ENCODE results near the gene ZNF892. TPM values are rescaled to one million over a fixed set of nuclear protein-coding genes. Genes with fewer than 3 reads are reported as not detected.
"Not testable (repeated sequence)": the region's sequence is repeated elsewhere in the genome, so short reads cannot be mapped to it uniquely, and the experiment has no call there.

ZNF892 gene
- total RNA-seq, 1 donor = 4.9 TPM

GRCh38 chr2:95192956-95193355 lies 14.4 kb upstream of the ZNF892 start:
- TF ChIP-seq, protein P1, sequence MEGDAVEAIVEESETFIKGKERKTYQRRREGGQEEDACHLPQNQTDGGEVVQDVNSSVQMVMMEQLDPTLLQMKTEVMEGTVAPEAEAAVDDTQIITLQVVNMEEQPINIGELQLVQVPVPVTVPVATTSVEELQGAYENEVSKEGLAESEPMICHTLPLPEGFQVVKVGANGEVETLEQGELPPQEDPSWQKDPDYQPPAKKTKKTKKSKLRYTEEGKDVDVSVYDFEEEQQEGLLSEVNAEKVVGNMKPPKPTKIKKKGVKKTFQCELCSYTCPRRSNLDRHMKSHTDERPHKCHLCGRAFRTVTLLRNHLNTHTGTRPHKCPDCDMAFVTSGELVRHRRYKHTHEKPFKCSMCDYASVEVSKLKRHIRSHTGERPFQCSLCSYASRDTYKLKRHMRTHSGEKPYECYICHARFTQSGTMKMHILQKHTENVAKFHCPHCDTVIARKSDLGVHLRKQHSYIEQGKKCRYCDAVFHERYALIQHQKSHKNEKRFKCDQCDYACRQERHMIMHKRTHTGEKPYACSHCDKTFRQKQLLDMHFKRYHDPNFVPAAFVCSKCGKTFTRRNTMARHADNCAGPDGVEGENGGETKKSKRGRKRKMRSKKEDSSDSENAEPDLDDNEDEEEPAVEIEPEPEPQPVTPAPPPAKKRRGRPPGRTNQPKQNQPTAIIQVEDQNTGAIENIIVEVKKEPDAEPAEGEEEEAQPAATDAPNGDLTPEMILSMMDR (IDR thresholded peaks at IDR 0.05; ENCODE audit: insufficient read depth, low read length) = peak; percentile 59
- DNase-seq (ENCODE audit: low read depth); H3K4me3 ChIP-seq (ENCODE audit: low read depth, low read length): not testable (repeated sequence)

DNA sequence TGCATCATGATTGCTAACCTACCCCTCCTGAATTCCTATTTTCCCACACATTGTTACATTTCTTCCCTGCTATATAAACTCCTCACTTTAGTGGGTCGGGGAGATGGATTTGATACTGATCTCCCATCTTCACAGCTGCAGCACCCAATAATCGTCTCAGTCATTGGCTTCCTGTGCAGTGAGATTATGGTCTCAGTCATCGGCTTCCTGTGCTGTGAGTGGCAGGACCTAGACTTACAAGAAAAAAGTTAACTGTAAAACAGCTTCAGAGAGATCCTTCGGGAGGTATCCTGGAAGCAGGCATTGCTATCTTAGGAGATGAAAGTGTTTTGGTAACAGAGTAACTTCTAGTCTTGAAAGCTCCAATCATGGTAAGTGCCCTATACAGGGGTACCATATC lies 3.4 kb upstream of the ZNF892 start:
- no peak overlapping the region for H3K4me3 ChIP-seq (ENCODE audit: low read depth, low read length)
- TF ChIP-seq, protein P1 (IDR thresholded peaks at IDR 0.05; ENCODE audit: insufficient read depth, low read length) = no peak
- no peak for DNase-seq (ENCODE audit: low read depth)

- H3K4me3 ChIP-seq (ENCODE audit: low read depth, low read length) = no peak overlapping the region
- TF ChIP-seq, protein P1 (IDR thresholded peaks at IDR 0.05; ENCODE audit: insufficient read depth, low read length) = no peak
- DNase-seq (ENCODE audit: low read depth) = no peak
These were observed 2.9 kb upstream of the ZNF892 start for GRCh38 chr2:95204396-95204795.

DNA sequence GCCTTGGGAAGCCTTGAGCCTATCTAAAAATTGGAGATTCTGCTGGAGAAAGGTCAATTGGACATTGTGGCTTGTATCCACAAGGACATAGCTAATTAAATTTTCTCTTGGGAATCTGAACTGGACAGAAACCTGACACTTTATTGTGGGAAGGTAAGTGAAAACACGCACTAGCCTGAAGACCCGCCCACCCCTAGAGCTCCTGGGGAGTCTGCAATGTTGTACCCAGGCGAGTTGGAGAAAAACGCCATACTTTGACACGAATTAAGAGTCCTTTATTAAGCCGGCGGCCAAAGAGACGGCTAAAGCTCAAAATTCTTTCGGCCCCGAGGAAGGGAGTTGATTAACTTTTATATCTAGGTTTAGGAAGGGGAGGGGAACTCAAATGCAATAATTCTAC lies 1.2 kb upstream of the ZNF892 start:
- TF ChIP-seq, protein P1 (IDR thresholded peaks at IDR 0.05; ENCODE audit: insufficient read depth, low read length) = no peak
- H3K4me3 ChIP-seq (ENCODE audit: low read depth, low read length) = no peak overlapping the region
- DNase-seq (ENCODE audit: low read depth) = no peak

- DNase-seq (ENCODE audit: low read depth) = peak; percentile 17
- TF ChIP-seq, protein P1 (IDR thresholded peaks at IDR 0.05; ENCODE audit: insufficient read depth, low read length) = no peak
- H3K4me3 ChIP-seq (ENCODE audit: low read depth, low read length) = peak overlapping the region; percentile 78
These were observed 785 bp downstream of the ZNF892 start for GRCh38 chr2:95208106-95208505.

DNA sequence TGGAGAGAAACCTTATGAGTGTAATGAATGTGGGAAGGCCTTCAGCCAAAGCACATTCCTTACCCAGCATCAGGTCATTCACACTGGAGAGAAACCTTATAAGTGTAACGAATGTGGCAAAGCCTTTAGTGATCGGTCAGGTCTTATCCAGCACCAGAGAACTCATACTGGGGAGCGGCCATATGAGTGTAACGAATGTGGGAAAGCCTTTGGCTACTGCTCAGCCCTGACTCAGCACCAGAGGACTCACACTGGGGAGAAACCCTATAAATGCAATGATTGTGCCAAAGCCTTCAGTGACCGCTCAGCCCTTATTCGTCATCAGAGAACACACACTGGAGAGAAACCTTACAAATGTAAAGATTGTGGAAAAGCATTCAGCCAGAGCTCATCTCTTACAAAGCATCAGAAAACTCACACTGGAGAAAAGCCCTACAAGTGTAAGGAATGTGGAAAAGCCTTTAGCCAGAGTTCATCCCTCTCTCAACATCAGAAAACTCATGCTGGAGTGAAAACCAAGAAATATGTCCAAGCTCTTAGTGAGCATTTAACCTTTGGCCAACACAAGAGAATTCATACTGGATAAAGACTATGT lies 7.8 kb downstream of the ZNF892 start:
- no peak overlapping the region for H3K4me3 ChIP-seq (ENCODE audit: low read depth, low read length)
- no peak for DNase-seq (ENCODE audit: low read depth)
- TF ChIP-seq, protein P1 (IDR thresholded peaks at IDR 0.05; ENCODE audit: insufficient read depth, low read length) = no peak

DNA sequence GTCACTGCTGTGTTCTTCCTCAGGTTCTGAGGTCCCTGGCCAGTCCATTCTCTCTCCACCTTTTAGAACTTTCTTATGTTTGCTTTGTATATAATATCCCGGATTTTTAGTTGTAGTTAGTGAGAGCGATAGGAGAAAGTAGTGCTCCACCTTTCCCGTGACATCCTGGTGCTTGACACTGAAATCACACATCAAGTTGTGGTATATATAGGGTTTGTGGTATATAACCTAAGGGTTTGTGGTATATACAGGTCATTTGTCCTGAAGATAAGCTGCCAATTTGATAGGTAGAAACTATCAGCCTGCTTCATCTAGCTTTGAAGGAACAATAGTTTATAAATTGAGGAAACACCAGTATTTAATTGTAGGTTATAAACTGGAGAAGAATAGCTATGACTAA lies 13.1 kb downstream of the ZNF892 start:
- DNase-seq (ENCODE audit: low read depth) = no peak
- no peak overlapping the region for H3K4me3 ChIP-seq (ENCODE audit: low read depth, low read length)
- TF ChIP-seq, protein P1 (IDR thresholded peaks at IDR 0.05; ENCODE audit: insufficient read depth, low read length) = no peak
